Measurements from ENCODE around the gene HLF. TPM values are rescaled to one million over a fixed set of nuclear protein-coding genes. Genes with fewer than 3 reads are reported as not detected.

HLF gene
- total RNA-seq, 1 donor from 2014 or later: 0.51 TPM

DNA sequence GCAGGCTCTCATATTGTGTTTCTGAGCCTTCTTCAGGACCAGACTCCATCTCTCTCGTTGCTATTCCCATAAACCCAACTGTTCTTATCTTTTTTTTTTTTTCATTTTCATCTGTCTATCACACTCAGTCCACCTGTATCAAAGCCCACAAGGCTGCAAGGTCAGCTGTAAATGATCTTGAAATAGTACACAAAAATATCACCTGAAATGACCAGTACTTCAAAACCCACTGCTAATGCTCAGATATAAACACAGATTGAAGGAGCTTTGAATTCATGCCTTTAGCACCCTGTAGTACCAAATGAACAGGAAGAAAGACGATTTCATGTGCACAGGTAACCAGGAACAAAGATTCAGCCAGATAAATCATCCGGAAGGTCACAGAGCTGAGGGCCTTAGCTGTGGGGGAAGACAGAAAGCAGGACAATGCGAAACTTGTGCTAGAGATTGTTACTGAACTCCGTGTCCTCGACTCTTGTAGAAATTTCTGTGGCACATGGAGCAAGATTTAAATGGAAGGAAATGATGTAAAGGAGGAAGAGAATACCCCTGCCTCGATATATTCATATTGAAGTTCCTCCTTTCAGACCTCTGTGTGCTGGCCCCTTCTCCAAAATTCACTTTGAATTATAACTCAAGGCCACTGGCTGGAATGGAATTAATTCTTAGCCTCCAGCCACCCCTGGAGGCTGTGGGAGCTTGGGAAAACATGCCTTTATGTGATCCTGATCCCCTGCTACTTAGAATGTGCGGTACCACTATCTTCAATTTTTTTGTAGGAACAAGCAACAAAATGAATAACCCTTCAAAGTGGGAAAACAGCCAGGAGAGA, 4.1 kb downstream of the HLF start:
- peaks cover 56% of the 10 kb centered on the region for H3K27me3 Mint-ChIP-seq (ENCODE audit: unreplicated experiment)
- no peak overlapping the region for H3K4me3 Mint-ChIP-seq (ENCODE audit: unreplicated experiment)
- H3K9me3 Mint-ChIP-seq (ENCODE audit: unreplicated experiment): no peaks in the 10 kb centered on the region

GRCh38 chr17:55269894-55270293, 5.1 kb downstream of the HLF start:
- Mint-ChIP-seq H3K27me3 (ENCODE audit: unreplicated experiment) (peaks cover 52% of the 10 kb centered on the region), H3K9me3 (ENCODE audit: unreplicated experiment) (no peaks in the 10 kb centered on the region), H3K4me3 (ENCODE audit: unreplicated experiment) (no peak overlapping the region), H3K36me3 (ENCODE audit: unreplicated experiment) (no peaks in the 10 kb centered on the region), H3K27ac (ENCODE audit: unreplicated experiment) (no peak overlapping the region), H3K4me1 (ENCODE audit: unreplicated experiment) (peaks cover 5% of the 10 kb centered on the region)
- DNase-seq (ENCODE audit: extremely low spot score, unreplicated experiment): no peak
- TF ChIP-seq, protein P1, sequence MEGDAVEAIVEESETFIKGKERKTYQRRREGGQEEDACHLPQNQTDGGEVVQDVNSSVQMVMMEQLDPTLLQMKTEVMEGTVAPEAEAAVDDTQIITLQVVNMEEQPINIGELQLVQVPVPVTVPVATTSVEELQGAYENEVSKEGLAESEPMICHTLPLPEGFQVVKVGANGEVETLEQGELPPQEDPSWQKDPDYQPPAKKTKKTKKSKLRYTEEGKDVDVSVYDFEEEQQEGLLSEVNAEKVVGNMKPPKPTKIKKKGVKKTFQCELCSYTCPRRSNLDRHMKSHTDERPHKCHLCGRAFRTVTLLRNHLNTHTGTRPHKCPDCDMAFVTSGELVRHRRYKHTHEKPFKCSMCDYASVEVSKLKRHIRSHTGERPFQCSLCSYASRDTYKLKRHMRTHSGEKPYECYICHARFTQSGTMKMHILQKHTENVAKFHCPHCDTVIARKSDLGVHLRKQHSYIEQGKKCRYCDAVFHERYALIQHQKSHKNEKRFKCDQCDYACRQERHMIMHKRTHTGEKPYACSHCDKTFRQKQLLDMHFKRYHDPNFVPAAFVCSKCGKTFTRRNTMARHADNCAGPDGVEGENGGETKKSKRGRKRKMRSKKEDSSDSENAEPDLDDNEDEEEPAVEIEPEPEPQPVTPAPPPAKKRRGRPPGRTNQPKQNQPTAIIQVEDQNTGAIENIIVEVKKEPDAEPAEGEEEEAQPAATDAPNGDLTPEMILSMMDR (IDR thresholded peaks at IDR 0.05): no peak

More for the DNA sequence above, 4.1 kb downstream of the HLF start:
- DNase-seq (ENCODE audit: extremely low spot score, unreplicated experiment): no peak
- TF ChIP-seq, protein P1 (IDR thresholded peaks at IDR 0.05): no peak
- peaks cover 12% of the 10 kb centered on the region for H3K4me1 Mint-ChIP-seq (ENCODE audit: unreplicated experiment)
- no peaks in the 10 kb centered on the region for H3K36me3 Mint-ChIP-seq (ENCODE audit: unreplicated experiment)
- no peak overlapping the region for H3K27ac Mint-ChIP-seq (ENCODE audit: unreplicated experiment)

GRCh38 chr17:55271223-55271571, 6.4 kb downstream of the HLF start:
- TF ChIP-seq, protein P1 (IDR thresholded peaks at IDR 0.05): no peak
- Mint-ChIP-seq H3K27ac (ENCODE audit: unreplicated experiment) (no peak overlapping the region), H3K4me3 (ENCODE audit: unreplicated experiment) (no peak overlapping the region), H3K9me3 (ENCODE audit: unreplicated experiment) (no peaks in the 10 kb centered on the region), H3K36me3 (ENCODE audit: unreplicated experiment) (no peaks in the 10 kb centered on the region), H3K4me1 (ENCODE audit: unreplicated experiment) (peaks cover 3% of the 10 kb centered on the region), H3K27me3 (ENCODE audit: unreplicated experiment) (peaks cover 46% of the 10 kb centered on the region)
- no peak for DNase-seq (ENCODE audit: extremely low spot score, unreplicated experiment)

GRCh38 chr17:55271958-55272710, 7.4 kb downstream of the HLF start:
- Mint-ChIP-seq H3K9me3 (ENCODE audit: unreplicated experiment) (no peaks in the 10 kb centered on the region), H3K36me3 (ENCODE audit: unreplicated experiment) (no peaks in the 10 kb centered on the region)

More at GRCh38 chr17:55271958-55272710, 7.4 kb downstream of the HLF start:
- Mint-ChIP-seq H3K4me1 (ENCODE audit: unreplicated experiment) (peaks cover 3% of the 10 kb centered on the region), H3K4me3 (ENCODE audit: unreplicated experiment) (no peak overlapping the region), H3K27me3 (ENCODE audit: unreplicated experiment) (peaks cover 39% of the 10 kb centered on the region), H3K27ac (ENCODE audit: unreplicated experiment) (no peak overlapping the region)
- no peak for DNase-seq (ENCODE audit: extremely low spot score, unreplicated experiment)
- TF ChIP-seq, protein P1 (IDR thresholded peaks at IDR 0.05): no peak

Measured in osteocyte (in vitro differentiated cells).